ENCODE measurements around the gene GIMAP8. TPM values are rescaled to one million over a fixed set of nuclear protein-coding genes. Genes with fewer than 3 reads are reported as not detected.

Gene GIMAP8
- total and polyA plus RNA-seq, 2 of the 8 experiments (the other 6 are each of a cell fraction or from before 2014, with no cell fraction given) = not detected

GRCh38 chr7:150451097-150451793 is 815 bp downstream of the GIMAP8 start (continued):
- no peak for TF ChIP-seq CTCF (IDR thresholded peaks at IDR 0.05; ENCODE audit: control extremely low read depth in 1 of 3, insufficient read depth in 1 of 3, low read depth in 1 of 3, low read length in 3 of 3)
- no peak for TF ChIP-seq GTF2F1 (IDR thresholded peaks at IDR 0.05; ENCODE audit: borderline replicate concordance, low read depth, low read length)
- TF ChIP-seq SIX5 (IDR thresholded peaks at IDR 0.05; ENCODE audit: low read depth, low read length) = no peak
- TF ChIP-seq TAF7 (optimal IDR thresholded peaks at IDR 0.05; ENCODE audit: borderline replicate concordance, low read depth, low read length) = no peak
- no peak for TF ChIP-seq JUND (IDR thresholded peaks at IDR 0.05; ENCODE audit: low read length)
- TF ChIP-seq CEBPB (IDR thresholded peaks at IDR 0.05; ENCODE audit: low read depth, low read length) = no peak

Measured in H1 (cell line).